ENCODE data around the gene DHX15.

The DHX15 gene

GRCh38 chr4:24582235-24582832 is 2.0 kb downstream of the DHX15 start:
- DNase-seq = no peak

DNA sequence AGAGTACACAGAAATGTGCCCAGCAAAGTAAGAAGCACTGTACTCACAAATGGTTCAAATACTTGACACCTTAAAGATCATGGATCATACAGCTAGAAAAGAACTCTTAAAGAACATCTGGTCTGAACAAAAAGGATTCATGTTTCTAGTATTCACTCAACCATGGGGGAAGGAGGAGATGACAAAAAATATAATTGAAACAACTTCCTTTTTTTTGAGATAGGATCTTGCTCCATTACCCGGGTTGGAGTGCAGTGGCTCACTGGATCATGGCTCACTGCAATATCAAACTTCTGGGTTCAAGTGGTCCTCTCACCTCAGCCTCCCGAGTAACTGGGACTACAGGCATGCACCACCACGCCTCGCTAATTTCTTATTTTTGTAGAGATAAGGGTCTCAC is 6.0 kb downstream of the DHX15 start:
- DNase-seq = no peak

DNA sequence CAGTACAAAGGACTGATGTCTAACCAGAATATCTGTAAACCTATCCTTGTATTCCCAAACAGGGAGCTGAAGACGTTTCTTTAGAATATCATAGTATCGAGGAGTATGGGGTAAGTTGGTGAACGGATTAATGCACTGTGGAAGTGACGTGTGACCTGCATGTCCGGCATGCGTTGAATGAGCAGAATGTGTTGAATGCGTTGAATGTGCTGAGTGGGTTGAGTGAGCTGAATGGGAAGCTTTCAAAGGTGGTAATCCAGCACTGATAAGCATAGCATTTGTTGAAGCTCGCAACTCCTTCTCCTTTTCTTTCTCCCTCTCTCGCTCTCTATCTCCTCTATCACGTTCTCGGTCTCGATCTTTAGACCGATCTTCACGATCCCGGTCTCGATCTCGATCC is 8.1 kb downstream of the DHX15 start:
- DNase-seq = no peak

- no peak for DNase-seq
Observed at GRCh38 chr4:24574236-24574635, 10.1 kb downstream of the DHX15 start.

DNA sequence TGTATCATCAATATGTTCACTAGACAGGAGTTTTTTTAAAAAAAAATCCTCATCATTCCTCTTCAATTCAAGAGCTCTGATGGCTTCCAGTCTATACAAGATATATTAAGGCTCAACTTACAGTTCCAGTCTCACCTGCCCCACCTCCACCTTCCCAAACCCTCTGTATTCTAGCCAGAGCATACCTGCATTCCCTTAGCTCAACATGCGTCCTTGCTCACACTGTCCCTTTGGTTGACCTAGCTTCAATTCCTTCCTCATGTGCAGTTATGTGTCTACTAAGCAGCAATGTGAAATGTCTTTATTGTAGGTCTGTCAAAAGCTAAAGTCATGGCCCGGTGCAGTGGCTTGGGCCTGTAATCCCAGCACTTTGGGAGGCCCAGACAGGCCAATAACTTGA is 10.8 kb downstream of the DHX15 start:
- DNase-seq = no peak

DNA sequence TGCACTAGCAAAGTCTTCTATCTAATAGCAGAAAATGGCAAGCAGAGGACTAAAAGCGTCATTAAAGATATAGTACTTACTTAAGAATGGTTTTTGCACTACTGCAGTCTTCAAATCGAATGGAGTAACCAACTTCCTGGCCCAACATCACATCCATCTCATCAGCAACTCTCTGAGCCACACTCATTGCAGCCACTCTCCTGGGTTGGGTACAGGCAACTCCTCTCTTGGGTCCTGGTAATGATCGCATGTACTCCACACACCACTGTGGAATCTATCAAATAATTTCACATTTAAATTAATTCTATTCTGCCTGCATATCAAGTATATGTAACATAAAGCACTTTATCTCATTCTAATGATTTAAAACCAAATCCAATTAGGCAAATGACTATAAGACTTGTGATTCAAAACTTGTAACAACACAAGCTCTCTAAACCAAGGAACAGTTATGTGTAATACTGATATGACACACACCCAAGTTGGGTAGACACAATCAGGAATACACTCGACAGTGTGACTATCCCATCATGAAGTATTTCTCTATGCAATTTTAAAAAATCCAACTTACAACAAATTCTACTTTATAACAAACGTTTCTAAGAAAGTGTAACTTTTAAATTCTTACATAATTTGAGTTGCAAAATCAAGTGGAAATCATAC is 13.6 kb downstream of the DHX15 start:
- DNase-seq = no peak

DNA sequence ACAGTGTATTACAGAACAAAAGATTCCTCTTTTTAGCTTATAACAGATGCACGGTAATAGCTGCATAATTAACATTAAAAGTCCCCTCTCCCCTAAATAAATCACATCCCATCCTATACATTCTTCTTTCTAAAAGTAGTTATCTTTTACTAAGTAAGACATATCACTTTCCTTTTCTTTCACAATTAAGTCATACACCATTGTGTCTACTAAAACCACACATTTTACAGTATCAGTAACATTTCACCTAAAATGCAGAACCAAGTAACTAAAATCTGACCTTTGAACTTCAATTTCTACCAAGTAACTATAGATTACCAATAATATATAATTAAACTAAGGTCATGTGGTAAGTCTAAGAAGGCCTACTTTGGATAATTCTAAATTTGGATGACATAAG is 14.2 kb downstream of the DHX15 start:
- DNase-seq = no peak

DNA sequence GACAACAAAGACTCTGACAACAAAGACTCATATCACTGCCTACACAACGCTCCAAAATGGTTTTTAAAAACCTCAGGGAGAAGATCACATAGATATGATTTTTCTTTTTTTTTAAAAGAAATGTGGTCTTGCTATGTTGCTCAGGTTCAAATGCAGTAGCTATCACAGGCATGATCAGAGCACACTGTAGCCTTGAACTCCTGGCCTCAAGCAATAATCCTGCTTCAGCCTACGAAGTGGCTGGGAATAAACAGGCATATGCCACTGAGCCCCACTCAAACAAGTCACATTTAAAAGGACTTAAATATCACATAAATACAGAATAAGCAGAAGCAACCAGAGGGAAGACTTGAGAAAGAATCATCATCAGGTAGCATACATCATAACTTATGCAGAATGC is 14.7 kb downstream of the DHX15 start:
- DNase-seq = no peak

GRCh38 chr4:24568425-24568824 is 15.9 kb downstream of the DHX15 start:
- no peak for DNase-seq

- no peak for DNase-seq
Observed at GRCh38 chr4:24565054-24565453, 19.3 kb downstream of the DHX15 start.

GRCh38 chr4:24564488-24564887 is 19.9 kb downstream of the DHX15 start:
- DNase-seq = no peak

- no peak for DNase-seq
Observed at GRCh38 chr4:24561438-24562139, 22.8 kb downstream of the DHX15 start.

GRCh38 chr4:24560868-24561368 is 23.4 kb downstream of the DHX15 start:
- DNase-seq = no peak

GRCh38 chr4:24559889-24560288 is 24.5 kb downstream of the DHX15 start:
- DNase-seq = no peak

DNA sequence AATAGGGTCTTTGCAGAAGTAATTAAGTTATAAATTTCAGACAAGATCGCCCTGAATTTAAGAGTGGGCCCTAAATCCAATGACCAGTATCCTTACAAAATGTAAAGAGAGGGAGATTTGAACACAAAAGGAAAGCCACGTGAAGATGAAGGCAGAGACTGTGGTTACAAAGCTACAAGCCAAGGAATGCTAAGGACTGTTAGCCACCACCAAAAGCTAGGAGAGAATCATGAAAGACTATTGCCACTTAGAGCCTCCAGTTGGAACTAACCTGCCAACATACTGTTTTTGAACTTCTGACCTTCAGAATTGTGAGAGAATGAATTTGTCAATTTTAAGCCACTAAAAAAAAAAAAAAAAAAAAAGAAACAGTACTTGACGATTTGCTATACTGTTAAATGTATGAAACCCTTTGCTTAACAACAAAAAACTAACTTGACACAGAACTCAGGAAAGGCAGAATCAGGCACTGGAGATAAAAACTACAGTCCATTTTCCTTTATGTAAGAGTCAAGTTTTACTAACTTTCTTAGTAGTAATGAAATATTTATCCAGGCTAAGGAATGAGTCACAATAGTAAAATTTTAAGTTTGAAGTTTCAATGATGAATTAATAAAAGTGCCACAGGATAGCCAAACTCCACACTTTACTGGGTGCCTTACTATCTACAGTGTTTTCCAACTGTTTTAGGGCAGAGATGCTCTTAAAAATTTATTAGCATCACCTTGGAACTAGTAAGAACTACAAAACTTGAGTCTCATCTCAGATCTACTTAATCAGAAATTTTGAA is 25.1 kb downstream of the DHX15 start:
- no peak for DNase-seq

GRCh38 chr4:24557026-24558025 is 27.0 kb downstream of the DHX15 start:
- DNase-seq = no peak

DNA sequence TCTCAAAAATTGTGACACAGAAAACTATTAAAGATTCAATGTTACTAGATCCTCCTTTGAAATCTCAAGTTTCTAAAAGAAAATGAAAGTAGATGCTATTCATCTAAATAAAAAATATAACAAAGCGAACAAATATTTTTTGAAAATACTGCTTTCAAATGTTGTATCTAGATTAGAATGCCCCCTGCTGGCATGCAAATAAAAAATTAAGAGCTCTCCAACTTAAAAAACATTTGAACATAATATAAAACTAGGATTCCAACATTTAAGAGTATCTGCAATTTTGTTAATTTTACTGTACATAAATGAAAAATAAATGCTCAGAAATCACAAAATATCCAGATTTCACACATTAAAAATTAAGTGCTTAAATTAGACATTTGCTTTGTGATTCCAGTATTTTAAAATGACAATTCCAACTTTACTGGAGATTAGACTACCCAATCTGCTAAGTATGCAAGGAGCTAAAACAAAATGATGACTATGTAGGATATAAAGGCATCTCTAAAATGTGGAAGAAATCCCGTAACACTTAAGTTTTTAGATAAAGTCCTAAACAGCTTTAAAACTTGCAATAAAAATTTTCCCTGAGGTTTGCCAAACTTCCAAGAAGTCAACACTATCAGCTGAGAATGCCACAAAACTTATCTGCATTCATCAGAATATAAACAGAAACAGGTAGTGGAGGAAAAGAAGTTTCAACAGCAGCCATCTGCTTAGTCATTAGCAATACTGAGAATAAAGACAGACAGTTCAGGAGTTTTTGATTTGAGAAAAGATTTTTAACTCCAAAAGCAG is 32.7 kb downstream of the DHX15 start:
- no peak for DNase-seq

GRCh38 chr4:24550441-24551175 is 33.7 kb downstream of the DHX15 start:
- DNase-seq = no peak

GRCh38 chr4:24547979-24548378 is 36.4 kb downstream of the DHX15 start:
- no peak for DNase-seq

DNA sequence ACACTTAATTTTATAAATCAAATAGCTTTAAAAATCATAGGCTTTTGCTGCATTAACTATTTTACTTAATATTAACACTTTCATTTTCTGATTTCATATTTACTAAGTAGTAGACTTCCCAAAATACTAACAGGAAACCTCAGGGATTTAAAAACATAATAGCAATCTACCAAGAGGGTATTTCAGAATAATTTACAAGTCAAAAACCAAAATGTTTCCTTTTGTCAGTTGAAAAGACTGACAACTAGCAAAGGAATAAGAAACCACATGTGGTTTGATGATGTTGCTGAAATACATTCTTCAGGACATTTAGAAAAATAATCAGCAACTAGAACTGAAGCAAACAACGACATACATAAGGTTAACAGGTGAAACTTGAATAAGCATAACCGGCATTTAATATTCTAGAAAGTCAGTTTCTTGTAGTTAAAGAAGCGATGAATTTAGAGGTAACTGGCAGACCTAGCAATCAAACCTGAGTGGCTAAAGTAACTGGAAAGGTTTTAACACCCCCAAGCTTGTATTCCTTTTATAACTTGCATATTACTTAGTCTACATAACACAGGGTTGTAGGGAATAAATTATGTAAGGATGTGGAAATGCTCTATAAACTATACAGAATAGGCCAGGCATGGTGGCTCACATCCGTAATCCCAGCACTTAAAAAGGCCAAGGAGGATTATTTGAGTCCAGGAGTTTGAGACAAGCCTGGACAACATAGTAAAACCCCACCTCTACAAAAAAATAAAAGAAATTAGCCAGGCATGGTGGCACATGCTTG is 40.0 kb downstream of the DHX15 start:
- DNase-seq = no peak
